ENCODE data around the gene RPA1.

RPA1 gene

DNA sequence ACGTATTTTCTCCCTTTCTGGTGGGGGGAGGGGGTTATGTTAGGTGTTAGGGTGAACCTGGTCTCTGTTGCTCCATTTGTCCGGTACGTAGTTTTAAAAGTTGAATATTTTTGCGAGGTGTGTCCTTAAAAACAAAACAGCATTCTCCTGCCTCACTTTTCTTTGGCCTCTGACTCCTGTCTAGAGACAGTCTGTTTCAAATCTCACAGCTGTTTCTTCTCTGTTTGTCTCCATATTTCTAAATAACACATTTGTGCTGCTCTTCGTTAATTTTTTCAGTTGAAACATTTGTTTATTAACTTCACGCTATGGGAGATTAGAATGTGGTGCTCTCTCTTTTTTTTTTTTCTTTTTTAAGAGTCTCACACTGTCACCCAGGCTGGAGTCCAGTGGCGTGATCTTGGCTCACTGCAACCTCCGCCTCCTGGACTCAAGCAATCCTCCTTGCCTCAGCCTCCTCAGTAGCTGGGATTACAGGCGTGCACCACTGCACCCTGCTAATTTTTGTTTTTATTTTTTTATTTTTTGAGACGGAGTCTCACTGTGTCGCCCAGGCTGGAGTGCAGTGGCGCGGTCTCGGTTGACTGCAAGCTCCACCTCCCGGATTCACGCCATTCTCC lies 31.7 kb downstream of the RPA1 start:
- no peak for DNase-seq (ENCODE audit: low read depth)
- TF ChIP-seq, protein P1, sequence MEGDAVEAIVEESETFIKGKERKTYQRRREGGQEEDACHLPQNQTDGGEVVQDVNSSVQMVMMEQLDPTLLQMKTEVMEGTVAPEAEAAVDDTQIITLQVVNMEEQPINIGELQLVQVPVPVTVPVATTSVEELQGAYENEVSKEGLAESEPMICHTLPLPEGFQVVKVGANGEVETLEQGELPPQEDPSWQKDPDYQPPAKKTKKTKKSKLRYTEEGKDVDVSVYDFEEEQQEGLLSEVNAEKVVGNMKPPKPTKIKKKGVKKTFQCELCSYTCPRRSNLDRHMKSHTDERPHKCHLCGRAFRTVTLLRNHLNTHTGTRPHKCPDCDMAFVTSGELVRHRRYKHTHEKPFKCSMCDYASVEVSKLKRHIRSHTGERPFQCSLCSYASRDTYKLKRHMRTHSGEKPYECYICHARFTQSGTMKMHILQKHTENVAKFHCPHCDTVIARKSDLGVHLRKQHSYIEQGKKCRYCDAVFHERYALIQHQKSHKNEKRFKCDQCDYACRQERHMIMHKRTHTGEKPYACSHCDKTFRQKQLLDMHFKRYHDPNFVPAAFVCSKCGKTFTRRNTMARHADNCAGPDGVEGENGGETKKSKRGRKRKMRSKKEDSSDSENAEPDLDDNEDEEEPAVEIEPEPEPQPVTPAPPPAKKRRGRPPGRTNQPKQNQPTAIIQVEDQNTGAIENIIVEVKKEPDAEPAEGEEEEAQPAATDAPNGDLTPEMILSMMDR (conservative IDR thresholded peaks at IDR 0.05; ENCODE audit: low read depth, low read length), result no peak
- no peak overlapping the region for H3K4me3 ChIP-seq (ENCODE audit: low read depth, low read length)

DNA sequence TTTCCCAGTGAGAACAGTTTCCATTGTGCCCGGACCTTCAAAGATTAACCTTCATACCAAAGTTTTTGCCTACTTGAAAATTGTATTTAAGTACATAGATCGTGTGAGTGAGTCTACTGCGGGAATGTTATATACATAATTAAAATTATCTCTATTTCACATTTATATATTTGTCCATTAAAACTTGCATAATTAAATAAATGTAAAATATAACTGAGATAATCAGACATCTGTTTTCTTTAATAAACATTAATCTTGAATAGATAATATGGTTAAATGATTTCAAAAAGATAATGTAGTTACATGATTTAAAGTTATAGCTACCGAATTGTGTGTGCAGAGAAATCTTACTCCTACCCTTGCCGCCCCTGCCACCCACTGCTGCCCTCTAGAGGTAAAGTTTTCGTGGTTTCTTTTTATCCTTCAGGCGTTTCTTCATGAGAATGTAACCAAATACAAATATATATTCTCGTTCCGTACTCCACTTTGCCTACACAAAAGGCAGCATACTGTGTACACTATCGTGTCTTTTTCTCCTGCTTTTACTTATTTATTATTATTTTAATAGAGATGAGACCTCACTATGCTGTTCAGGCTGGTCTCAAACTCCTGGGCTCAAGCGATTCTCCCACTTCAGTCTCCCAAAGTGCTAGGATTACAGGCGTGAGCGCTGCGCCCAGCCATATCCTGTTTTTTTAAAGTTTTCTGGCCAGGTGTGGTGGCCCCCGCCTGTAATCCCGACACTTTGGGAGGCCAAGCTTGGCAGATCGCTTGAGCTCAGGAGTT lies 35.6 kb downstream of the RPA1 start:
- TF ChIP-seq, protein P1 (conservative IDR thresholded peaks at IDR 0.05; ENCODE audit: low read depth, low read length), result peak; percentile 71
- no peak overlapping the region for H3K4me3 ChIP-seq (ENCODE audit: low read depth, low read length)
- DNase-seq (ENCODE audit: low read depth), result peak; percentile 40

DNA sequence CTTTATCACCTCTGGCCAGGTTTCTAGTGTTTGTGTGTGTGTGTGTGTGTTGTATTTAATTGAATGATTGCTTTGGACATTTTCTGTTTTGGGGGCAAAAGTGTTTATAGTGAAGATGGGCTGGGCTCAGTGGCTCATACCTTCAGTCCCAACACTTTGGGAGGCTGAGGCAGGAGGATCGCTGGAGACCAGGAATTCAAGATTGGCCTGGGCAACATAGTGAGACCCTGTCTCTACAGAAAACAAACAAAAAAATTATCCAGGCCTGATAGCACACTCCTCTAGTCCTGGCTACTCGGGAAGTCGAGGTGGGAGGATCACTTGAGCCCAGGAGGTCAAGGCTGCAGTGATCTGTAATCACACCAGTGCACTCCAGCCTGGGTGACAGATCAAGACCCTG lies 37.5 kb downstream of the RPA1 start:
- no peak for DNase-seq (ENCODE audit: low read depth)
- no peak overlapping the region for H3K4me3 ChIP-seq (ENCODE audit: low read depth, low read length)
- TF ChIP-seq, protein P1 (conservative IDR thresholded peaks at IDR 0.05; ENCODE audit: low read depth, low read length), result no peak

DNA sequence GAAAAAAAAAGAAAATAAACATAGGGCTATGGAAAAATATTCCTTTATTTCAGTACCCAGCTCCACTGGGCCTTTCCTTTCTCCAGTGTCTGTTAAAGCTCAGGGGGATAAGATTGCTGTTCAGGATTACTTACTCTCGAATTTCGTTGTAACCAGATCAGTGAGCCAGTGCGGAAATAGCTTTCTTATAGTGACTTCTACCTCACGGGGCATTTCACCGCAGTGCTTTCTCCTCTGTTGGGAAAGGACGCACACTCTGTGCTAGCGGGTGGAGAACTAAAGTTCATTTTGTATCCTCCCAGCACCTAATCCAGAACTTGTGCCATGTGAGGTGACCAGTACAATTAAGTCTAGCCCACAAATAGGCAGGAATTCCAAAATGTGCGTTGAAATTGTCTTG lies 38.3 kb downstream of the RPA1 start:
- no peak overlapping the region for H3K4me3 ChIP-seq (ENCODE audit: low read depth, low read length)
- TF ChIP-seq, protein P1 (conservative IDR thresholded peaks at IDR 0.05; ENCODE audit: low read depth, low read length), result no peak
- no peak for DNase-seq (ENCODE audit: low read depth)

DNA sequence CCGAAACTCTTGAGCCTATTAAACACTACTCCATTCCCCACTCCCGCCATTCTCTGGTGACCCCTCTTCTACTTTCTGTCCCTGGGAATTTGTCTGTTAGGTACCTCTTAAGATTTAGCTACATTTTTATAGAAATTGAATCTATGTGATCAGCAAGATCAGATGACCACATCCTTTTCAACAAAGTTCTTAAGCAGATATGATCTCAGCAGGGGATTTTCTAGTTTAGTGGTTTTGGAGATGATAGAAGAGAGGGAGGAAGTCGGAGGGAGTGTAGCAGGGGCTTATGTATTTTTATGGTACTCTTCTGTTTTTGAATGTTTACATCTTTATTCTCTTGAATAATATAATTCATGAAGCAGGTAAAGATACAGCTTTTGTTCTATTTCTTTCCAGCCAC lies 40.8 kb downstream of the RPA1 start:
- no peak overlapping the region for H3K4me3 ChIP-seq (ENCODE audit: low read depth, low read length)
- TF ChIP-seq, protein P1 (conservative IDR thresholded peaks at IDR 0.05; ENCODE audit: low read depth, low read length), result no peak
- DNase-seq (ENCODE audit: low read depth), result peak; percentile 34

DNA sequence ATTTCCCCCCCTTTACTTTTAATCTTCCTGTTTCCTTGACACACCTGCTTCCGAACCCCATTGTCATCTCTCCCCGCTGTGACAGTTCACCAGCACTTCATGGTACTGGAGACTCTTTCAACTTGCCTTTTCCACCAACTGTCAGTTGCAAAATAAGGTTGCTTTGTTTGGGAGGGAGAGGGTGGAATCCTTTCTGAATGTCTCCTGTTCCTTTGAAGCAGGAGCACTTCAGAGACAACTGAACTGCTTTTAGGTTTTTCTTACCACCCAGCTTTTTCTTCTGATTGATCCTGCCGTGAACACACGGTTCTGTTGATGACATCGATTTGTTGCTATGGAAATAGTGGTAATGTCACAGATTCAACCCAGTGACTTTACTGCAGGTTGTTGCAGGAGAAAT lies 42.0 kb downstream of the RPA1 start:
- DNase-seq (ENCODE audit: low read depth), result no peak
- H3K4me3 ChIP-seq (ENCODE audit: low read depth, low read length), result no peak overlapping the region
- TF ChIP-seq, protein P1 (conservative IDR thresholded peaks at IDR 0.05; ENCODE audit: low read depth, low read length), result no peak

DNA sequence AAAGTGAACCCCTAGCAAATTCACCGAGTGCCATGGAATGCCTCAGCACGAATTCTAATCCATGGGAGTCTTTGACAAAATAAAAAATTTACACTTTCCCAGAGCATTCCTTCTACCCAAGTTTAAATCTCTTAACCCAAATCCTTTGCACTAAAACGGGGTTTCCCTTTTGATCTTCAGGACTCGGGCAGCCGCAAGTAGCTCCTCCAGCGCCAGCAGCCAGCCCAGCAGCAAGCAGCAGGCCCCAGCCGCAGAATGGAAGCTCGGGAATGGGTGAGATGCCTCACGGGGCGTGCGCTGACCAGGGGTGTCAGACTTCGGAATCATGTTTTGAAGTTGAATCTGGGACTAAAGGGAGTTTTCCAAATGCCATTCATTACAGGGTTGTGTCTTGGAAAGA lies 42.4 kb downstream of the RPA1 start:
- H3K4me3 ChIP-seq (ENCODE audit: low read depth, low read length), result no peak overlapping the region
- no peak for DNase-seq (ENCODE audit: low read depth)
- TF ChIP-seq, protein P1 (conservative IDR thresholded peaks at IDR 0.05; ENCODE audit: low read depth, low read length), result no peak

Measured in choroid plexus epithelial cell (primary cell).